Mesenchymal stem cell (in vitro differentiated cells and primary cell): ENCODE measurements around the gene SH2D7.
A peak's percentile ranks its signal among the peaks of the same experiment; 100 is the strongest.

Source experiments
- DNase-seq: peaks from one replicate; pipeline ENCODE4 v3.0.0-alpha.2; 2013
- H2AFZ ChIP-seq: one replicate; pipeline ENCODE4 v1.6.1; 2013; ENCODE audit warnings: low read depth, mild to moderate bottlenecking, control low read depth, inconsistent platforms, low read length, moderate library complexity
- H2AK5ac ChIP-seq: 2 replicates; pipeline ENCODE4 v1.6.1; 2013; ENCODE audit warnings: low read length, moderate library complexity, mild to moderate bottlenecking, inconsistent platforms; ENCODE audit not compliant: severe bottlenecking
- H2BK120ac ChIP-seq: one replicate; pipeline ENCODE4 v1.6.1; 2013; ENCODE audit warnings: low read depth, mild to moderate bottlenecking, inconsistent platforms, low read length, moderate library complexity
- H2BK12ac ChIP-seq, 2 experiments: one replicate each; pipeline ENCODE4 v1.6.1; 2013; ENCODE audit warnings: inconsistent platforms in 2 of 2, low read length in 2 of 2, mild to moderate bottlenecking in 2 of 2, moderate library complexity in 2 of 2, control low read depth in 1 of 2
- H2BK15ac ChIP-seq: one replicate; pipeline ENCODE4 v1.6.1; 2013; ENCODE audit warnings: mild to moderate bottlenecking, low read depth, inconsistent platforms; ENCODE audit not compliant: poor library complexity, severe bottlenecking
- H2BK5ac ChIP-seq: 2 replicates; pipeline ENCODE4 v1.6.1; 2013; ENCODE audit warnings: low read depth, mild to moderate bottlenecking, low read length, control low read depth, inconsistent platforms; ENCODE audit not compliant: poor library complexity, severe bottlenecking
- H3K14ac ChIP-seq, 2 experiments: one replicate each; pipeline ENCODE4 v1.6.1; 2013; ENCODE audit warnings: inconsistent platforms in 2 of 2, low read length in 2 of 2, control low read depth in 1 of 2, mild to moderate bottlenecking in 1 of 2, moderate library complexity in 1 of 2
- H3K18ac ChIP-seq, 2 experiments: one replicate each; pipeline ENCODE4 v1.6.1; 2013; ENCODE audit warnings: inconsistent platforms in 2 of 2, low read length in 2 of 2, control low read depth in 1 of 2, low read depth in 1 of 2, mild to moderate bottlenecking in 1 of 2
- H3K23ac ChIP-seq, 2 experiments: one replicate each; pipeline ENCODE4 v1.6.1; 2013; ENCODE audit warnings: inconsistent platforms in 2 of 2, low read length in 2 of 2, mild to moderate bottlenecking in 2 of 2, moderate library complexity in 2 of 2, control low read depth in 1 of 2
- H3K27ac ChIP-seq: 2 replicates; pipeline ENCODE4 v1.5.1; 2013; ENCODE audit warnings: mild to moderate bottlenecking, moderate library complexity, low read length, control low read depth, inconsistent platforms; ENCODE audit not compliant: poor library complexity, severe bottlenecking
- H3K27me3 ChIP-seq, 2 experiments: 2 replicates each; pipeline versions ENCODE4 v1.6.1 to v1.7.0; 2013; ENCODE audit warnings: low read length in 2 of 2, mild to moderate bottlenecking in 2 of 2, moderate library complexity in 2 of 2, control low read depth in 1 of 2, inconsistent platforms in 1 of 2; ENCODE audit not compliant: control insufficient read depth in 1 of 2, insufficient read depth in 1 of 2
- H3K36me3 ChIP-seq, 2 experiments: 2 replicates each; pipeline versions ENCODE4 v1.6.1 to v1.7.0; 2013; ENCODE audit warnings: low read length in 2 of 2, control low read depth in 1 of 2, inconsistent platforms in 1 of 2, low read depth in 1 of 2, mild to moderate bottlenecking in 1 of 2; ENCODE audit not compliant: insufficient read depth in 2 of 2, control insufficient read depth in 1 of 2
- H3K4ac ChIP-seq, 2 experiments: one replicate each; pipeline ENCODE4 v1.6.1; 2013; ENCODE audit warnings: inconsistent platforms in 2 of 2, low read length in 2 of 2, mild to moderate bottlenecking in 2 of 2, moderate library complexity in 2 of 2, control low read depth in 1 of 2, low read depth in 1 of 2
- H3K4me1 ChIP-seq: 2 replicates; pipeline ENCODE4 v1.6.1; 2013; ENCODE audit warnings: low read depth, low read length, control low read depth; ENCODE audit not compliant: control insufficient read depth, insufficient read depth
- H3K4me2 ChIP-seq: 2 replicates; pipeline ENCODE4 v1.6.1; 2013; ENCODE audit warnings: low read length, mild to moderate bottlenecking, inconsistent platforms; ENCODE audit not compliant: poor library complexity, severe bottlenecking
- H3K4me3 ChIP-seq, 2 experiments: 2 replicates each; pipeline versions ENCODE4 v1.5.1 to v1.7.0; 2013; ENCODE audit warnings: low read length in 2 of 2, mild to moderate bottlenecking in 2 of 2, control low read depth in 1 of 2, low read depth in 1 of 2; ENCODE audit not compliant: insufficient read depth in 1 of 2
- H3K79me1 ChIP-seq: replicated peaks from 2 replicates; pipeline ENCODE4 v1.6.1; 2013; ENCODE audit warnings: mild to moderate bottlenecking, control low read depth, low read length, inconsistent platforms; ENCODE audit not compliant: poor library complexity, severe bottlenecking
- H3K9ac ChIP-seq: 2 replicates; pipeline ENCODE4 v1.7.0; 2013; ENCODE audit warnings: mild to moderate bottlenecking, low read length, moderate library complexity
- H3K9me3 ChIP-seq: 2 replicates; pipeline ENCODE4 v1.7.0; 2013; ENCODE audit warnings: mild to moderate bottlenecking, low read length; ENCODE audit not compliant: control insufficient read depth
- H4K8ac ChIP-seq: one replicate; pipeline ENCODE4 v1.6.1; 2013; ENCODE audit warnings: inconsistent platforms, mild to moderate bottlenecking, low read length, moderate library complexity
- H4K91ac ChIP-seq: one replicate; pipeline ENCODE4 v1.6.1; 2013; ENCODE audit warnings: mild to moderate bottlenecking, low read length, inconsistent platforms
- WGBS: methylation state at CpG from one replicate; pipeline ENCODE4 v1.1.7; 2013; ENCODE audit warnings: mixed read lengths; 5-methylcytosine and 5-hydroxymethylcytosine counted together

SH2D7 gene

DNA sequence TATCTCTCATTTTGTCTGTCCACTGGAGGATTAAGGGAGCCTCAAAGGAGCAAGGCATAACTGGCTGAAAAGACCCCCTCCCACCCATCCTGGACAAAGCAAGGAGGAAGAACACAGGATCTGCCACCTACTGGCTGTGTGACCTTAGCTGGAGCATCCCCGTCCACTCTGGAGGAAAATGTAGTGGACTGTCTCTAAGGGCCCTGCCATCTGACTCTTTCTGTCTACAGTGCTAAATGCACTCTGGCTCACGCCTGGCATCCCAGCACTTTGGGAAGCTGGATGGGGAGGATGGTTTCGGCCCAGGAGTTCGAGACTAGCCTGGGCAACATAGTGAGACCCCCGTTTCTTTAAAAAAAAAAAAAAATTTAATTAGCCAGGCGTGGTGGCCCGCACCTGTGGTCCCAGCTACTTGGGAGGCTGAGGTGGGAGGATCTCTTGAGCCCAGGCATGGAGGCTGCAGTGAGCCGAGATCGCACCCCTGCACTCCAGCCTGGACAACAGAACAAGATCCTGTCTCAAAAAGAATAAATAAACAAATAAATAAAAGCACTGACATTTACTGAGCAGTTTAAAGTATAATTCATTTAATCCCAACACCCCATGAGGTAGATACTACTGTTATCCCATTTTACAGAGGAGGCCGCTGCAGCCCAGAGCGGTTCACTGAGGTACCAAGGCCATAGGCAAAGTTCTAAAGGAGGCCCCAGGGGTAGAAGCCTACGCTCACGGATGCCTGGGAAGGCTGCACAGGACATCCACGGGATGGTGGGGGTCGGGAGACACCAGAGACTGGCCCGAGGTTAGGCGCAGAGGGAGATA, 15.9 kb upstream of the SH2D7 start:
- H3K4me2 ChIP-seq, result peak overlapping the region; percentile 70
- peak overlapping the region; percentile 90 to 96 for H3K4me3 ChIP-seq
- peak overlapping the region; percentile 60 to 99 for H3K18ac ChIP-seq
- peaks cover 5% of the 10 kb centered on the region for H3K4me1 ChIP-seq
- H4K8ac ChIP-seq, result peak overlapping the region; percentile 58
- no peaks in the 10 kb centered on the region for H3K79me1 ChIP-seq
- peak overlapping the region; percentile 95 for H3K9ac ChIP-seq
- peak overlapping the region; percentile 88 for H2BK15ac ChIP-seq
- H2BK120ac ChIP-seq, result peak overlapping the region; percentile 77
- peak; percentile 54 for DNase-seq
- H3K27ac ChIP-seq, result peak overlapping the region; percentile 95
- H3K23ac ChIP-seq, result peak overlapping the region in 1 of 2 experiments; percentile 90
- no peak overlapping the region for H2AFZ ChIP-seq
- H2BK5ac ChIP-seq, result peak overlapping the region; percentile 74
- H3K9me3 ChIP-seq, result no peaks in the 10 kb centered on the region
- peak overlapping the region; percentile 90 for H4K91ac ChIP-seq
- peak overlapping the region; percentile 68 to 97 for H3K14ac ChIP-seq
- 59% methylated on average over 16 of the region's 17 CpGs for WGBS
- peak overlapping the region; percentile 49 to 94 for H2BK12ac ChIP-seq
- peak overlapping the region; percentile 87 for H2AK5ac ChIP-seq
- no peaks in the 10 kb centered on the region for H3K27me3 ChIP-seq
- peaks cover 2 to 5% of the 10 kb centered on the region in 2 experiments for H3K36me3 ChIP-seq
- H3K4ac ChIP-seq, result peak overlapping the region; percentile 91 to 92

DNA sequence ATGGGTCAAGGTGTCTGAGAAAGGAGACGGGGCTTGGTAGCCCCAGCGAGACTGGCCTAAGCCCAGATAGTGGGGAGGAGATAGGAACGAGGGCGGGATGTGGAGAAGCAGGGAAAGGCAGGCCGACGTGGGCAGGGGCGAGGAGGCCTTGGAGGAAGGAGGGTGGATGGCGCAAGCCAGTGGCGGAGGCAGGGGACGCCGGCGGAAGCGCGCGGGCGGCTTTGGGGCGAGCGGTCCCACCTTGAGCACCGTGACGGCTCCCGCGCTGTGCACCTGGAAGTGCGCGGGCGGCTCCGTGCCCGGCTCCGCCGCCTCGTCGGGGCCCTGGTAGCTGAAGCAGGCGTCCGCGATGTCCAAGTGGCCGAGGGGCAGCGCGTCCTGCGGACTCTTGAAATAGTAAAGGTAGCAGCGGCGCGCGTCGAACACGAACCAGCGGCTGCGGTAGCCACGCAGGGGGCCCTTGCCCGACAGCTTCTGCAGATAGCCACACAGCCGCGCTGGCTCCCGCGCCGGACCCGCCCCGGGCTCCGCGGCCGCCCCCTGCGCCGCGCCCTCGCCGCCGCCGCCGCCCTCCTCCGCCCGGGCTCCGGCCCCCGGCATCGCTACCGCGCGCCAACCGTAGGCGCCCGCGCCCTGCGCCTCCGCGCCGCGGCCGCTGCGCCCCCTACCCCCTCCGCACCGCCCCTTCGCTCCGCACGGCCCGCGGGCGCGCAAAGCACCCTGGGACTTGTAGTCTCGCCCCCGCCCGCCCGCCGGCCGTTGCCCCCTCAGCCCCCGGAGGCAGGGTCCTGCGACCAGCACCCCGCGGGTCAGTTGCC, 15.1 kb upstream of the SH2D7 start, which contains the start of gene TBC1D2B:
TBC1D2B (minus strand) TSS at position 659 of the 818 bp plus-strand sequence; CDS start at position 600, 59 bp downstream.
- H3K79me1 ChIP-seq, result no peaks in the 10 kb centered on the region
- under 1% methylated on average over 46 of the region's 104 CpGs for WGBS

DNA sequence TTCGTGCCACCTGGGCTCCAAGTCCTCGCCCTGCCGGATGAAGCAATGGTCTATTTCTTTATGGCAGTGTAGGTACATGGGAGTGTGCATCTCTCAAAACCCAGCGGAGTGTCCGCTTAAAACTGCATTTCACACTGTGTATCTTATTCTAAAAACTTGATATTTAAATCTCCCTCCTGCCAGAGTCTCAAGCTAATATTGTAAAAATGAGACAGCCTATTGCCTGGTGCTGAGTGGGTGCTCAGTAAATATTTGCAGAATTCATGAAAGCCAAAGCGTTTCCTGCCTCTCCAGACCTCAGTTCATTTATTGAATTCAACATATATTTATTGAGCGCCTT, 14.5 kb upstream of the SH2D7 start:
- H2BK5ac ChIP-seq, result no peak overlapping the region
- H2BK15ac ChIP-seq, result no peak overlapping the region
- no peak overlapping the region for H3K18ac ChIP-seq
- peaks cover 7% of the 10 kb centered on the region for H3K4me1 ChIP-seq
- H2AK5ac ChIP-seq, result no peak overlapping the region
- H3K9me3 ChIP-seq, result no peaks in the 10 kb centered on the region
- peaks cover 2 to 5% of the 10 kb centered on the region in 2 experiments for H3K36me3 ChIP-seq
- no peaks in the 10 kb centered on the region for H3K27me3 ChIP-seq
- peak overlapping the region; percentile 70 for H4K91ac ChIP-seq
- peak overlapping the region; percentile 90 for H4K8ac ChIP-seq
- WGBS, result 44% methylated on average over 2 of the region's 7 CpGs
- H3K4me2 ChIP-seq, result peak overlapping the region; percentile 78
- peak overlapping the region; percentile 78 to 90 for H3K4me3 ChIP-seq
- H3K9ac ChIP-seq, result peak overlapping the region; percentile 78
- peak overlapping the region; percentile 36 for H3K27ac ChIP-seq
- H3K23ac ChIP-seq, result no peak overlapping the region
- H2AFZ ChIP-seq, result no peak overlapping the region
- no peak overlapping the region for H2BK12ac ChIP-seq
- H3K4ac ChIP-seq, result no peak overlapping the region
- no peaks in the 10 kb centered on the region for H3K79me1 ChIP-seq
- peak overlapping the region; percentile 86 for H2BK120ac ChIP-seq
- peak overlapping the region in 1 of 2 experiments; percentile 68 for H3K14ac ChIP-seq
- DNase-seq, result no peak

More for the DNA sequence above, 15.1 kb upstream of the SH2D7 start, which contains the start of gene TBC1D2B:
- H3K23ac ChIP-seq, result peak within 1 kb of the TSS in 1 of 2 experiments; percentile 90
- H3K36me3 ChIP-seq, result peaks cover 2 to 5% of the 10 kb centered on the region in 2 experiments
- peak within 1 kb of the TSS; percentile 90 for H4K91ac ChIP-seq
- peak within 1 kb of the TSS; percentile 91 for H2BK5ac ChIP-seq
- H3K9me3 ChIP-seq, result no peaks in the 10 kb centered on the region
- H2BK120ac ChIP-seq, result peak within 1 kb of the TSS; percentile 86
- peak within 1 kb of the TSS; percentile 8 for H2AFZ ChIP-seq
- H3K18ac ChIP-seq, result peak within 1 kb of the TSS; percentile 60 to 99
- peak within 1 kb of the TSS; percentile 23 to 29 for H2BK12ac ChIP-seq
- peak within 1 kb of the TSS; percentile 90 for H4K8ac ChIP-seq
- peak; percentile 61 for DNase-seq
- peak within 1 kb of the TSS; percentile 78 for H3K4me2 ChIP-seq
- H3K4ac ChIP-seq, result peak within 1 kb of the TSS; percentile 69 to 90
- H3K4me3 ChIP-seq, result peak within 1 kb of the TSS; percentile 90 to 96
- peak within 1 kb of the TSS; percentile 88 for H2BK15ac ChIP-seq
- H3K9ac ChIP-seq, result peak within 1 kb of the TSS; percentile 95
- H3K14ac ChIP-seq, result peak within 1 kb of the TSS; percentile 68 to 97
- H3K27ac ChIP-seq, result peak within 1 kb of the TSS; percentile 95
- peak within 1 kb of the TSS; percentile 14 for H2AK5ac ChIP-seq
- no peaks in the 10 kb centered on the region for H3K27me3 ChIP-seq
- H3K4me1 ChIP-seq, result peaks cover 4% of the 10 kb centered on the region
